NCI-H1694 (cell line): Measurements from ENCODE around the gene LRRK2.
"Not testable (repeated sequence)": the region's sequence is repeated elsewhere in the genome, so short reads cannot be mapped to it uniquely, and the experiment has no call there.

Experiments
- DNase-seq: peaks from one replicate; lab custom pipeline; 2025; lab: John Stamatoyannopoulos, UW

LRRK2 gene

GRCh38 chr12:40248585-40249297, 23.9 kb downstream of the LRRK2 start:
- no peak for DNase-seq

DNA sequence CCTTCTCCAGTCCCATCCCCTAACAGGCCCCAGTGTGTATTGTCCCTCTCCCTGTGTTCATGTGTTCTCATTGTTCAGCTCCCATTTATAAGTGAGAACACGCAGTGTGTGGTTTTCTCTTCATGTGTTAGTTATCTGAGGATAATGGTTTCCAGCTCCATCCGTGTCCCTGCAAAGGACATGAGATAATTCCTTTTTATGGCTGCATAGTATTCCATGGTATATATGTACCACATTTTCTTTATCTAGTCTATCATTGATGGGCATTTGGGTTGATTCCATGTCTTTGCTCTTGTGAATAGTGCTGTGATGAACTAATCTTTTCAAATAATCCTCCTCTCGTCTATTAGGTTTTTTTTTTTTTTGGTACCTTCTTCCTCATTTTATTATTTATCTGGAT, 25.9 kb downstream of the LRRK2 start:
- not testable (repeated sequence) for DNase-seq

- no peak for DNase-seq
Observed at GRCh38 chr12:40253936-40254335, 29.1 kb downstream of the LRRK2 start.

GRCh38 chr12:40254455-40255085, 29.8 kb downstream of the LRRK2 start:
- no peak for DNase-seq

GRCh38 chr12:40258371-40258770, 33.6 kb downstream of the LRRK2 start:
- DNase-seq: no peak

- no peak for DNase-seq
Observed at GRCh38 chr12:40261937-40262336, 37.1 kb downstream of the LRRK2 start.

DNA sequence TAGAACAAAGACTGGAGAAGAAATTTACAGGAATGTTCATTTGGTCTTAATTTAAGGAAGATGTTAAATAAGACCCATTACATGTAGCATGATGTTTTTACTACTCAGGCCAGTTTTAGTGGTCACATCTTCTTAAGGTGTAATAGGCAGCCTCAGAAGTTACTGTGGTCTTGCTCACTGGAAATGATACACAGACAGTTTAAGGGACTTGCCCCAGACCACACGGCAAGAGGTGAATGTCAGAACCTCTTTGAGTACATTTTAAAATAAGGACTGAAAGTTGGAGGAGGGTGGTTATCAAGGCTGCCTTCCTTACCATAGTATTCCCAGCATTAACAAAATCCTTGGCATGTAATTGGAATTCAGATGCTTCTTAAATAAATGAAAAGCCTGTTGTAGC, 37.9 kb downstream of the LRRK2 start:
- no peak for DNase-seq

DNA sequence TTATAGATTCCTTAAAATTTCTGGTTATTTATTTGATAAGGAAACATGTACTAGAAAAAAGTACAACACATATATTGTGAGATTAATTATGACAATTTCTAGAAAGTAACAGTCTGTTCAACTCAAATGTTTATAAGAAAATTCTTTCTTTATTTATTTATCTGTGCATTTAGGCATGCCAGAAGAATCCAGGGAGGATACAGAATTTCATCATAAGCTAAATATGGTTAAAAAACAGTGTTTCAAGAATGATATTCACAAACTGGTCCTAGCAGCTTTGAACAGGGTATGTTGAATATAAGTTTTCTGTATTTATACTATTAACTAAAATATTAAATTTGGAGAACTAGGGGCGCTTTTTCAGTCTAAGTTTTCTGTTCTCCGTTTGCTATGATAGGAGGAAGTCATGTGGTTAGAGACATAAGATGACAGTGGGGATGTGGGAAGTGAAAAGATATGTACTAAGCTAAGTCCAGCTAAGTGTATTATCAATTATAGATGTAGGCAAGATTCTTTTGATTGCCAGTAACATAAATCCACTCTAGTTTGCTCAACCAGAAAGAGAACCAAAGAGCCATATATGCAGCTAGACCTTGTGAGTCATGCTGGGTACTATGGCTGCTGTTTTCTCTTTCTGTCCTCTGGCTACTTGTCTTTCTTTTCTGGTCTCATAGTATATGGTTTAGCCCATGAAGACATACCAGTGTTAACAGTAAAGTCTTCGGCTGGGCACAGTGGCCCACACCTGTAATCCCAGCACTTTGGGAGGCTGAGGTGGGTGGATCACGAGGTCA, 39.0 kb downstream of the LRRK2 start:
- no peak for DNase-seq

GRCh38 chr12:40271981-40272664, 47.3 kb downstream of the LRRK2 start:
- no peak for DNase-seq

DNA sequence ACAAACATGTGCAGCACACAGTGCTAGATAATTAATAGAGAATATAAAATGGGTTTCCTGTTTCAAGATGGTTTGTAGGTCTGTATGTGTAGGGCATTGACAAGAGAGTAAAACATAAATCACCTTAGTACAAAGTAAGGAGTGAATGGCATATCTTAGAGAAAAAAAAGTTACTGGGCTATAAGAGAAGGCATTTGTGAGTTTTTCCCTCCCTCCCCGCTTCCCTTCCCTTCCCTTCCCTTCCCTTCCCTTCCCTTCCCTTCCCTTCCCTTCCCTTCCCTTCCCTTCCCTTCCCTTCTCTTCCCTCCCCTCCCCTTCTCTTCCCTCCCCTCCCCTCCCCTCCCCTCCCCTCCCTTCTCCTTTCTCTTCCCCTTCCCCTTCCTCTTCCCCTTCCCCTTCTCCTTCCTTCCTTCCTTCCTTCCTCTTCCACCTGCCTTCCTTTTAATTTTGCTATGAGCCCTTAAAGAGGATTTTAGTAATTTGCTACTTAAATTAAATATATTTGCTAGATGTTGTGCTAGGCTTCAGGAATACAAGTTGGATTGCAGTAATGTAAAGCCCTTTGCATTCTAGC, 57.1 kb downstream of the LRRK2 start:
- DNase-seq: no peak

- no peak for DNase-seq
Observed at GRCh38 chr12:40286583-40286982, 61.8 kb downstream of the LRRK2 start.

- no peak for DNase-seq
Observed at GRCh38 chr12:40287369-40287975, 62.7 kb downstream of the LRRK2 start.

DNA sequence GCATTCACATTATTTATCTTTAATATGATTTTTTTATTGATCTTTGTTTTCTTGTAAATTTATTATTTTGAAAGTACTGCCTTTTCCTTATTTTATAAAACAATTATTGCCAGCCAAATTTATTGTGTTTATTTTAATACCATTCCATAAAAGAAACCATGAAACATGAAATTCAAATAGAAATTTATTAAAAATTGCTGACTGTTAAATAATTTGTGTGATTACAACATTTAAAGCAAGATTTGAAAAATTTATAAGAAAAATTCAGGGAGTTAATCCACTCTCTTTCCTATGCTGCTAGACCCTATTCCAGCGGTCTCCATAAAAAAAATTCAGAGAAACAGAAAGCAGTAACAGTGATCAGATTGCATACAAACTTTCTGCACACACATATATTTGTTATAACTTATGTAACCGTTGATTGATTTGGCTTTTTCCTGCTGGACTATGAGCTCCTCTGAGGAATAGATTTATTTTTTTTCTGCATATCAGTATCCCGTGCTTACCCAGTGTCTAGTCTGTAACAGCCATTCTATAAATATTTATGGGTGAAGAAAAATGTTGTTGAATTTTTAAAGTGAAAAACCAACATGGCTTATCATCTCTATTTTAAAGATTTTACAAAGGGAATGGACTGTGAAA, 68.1 kb downstream of the LRRK2 start:
- no peak for DNase-seq

DNA sequence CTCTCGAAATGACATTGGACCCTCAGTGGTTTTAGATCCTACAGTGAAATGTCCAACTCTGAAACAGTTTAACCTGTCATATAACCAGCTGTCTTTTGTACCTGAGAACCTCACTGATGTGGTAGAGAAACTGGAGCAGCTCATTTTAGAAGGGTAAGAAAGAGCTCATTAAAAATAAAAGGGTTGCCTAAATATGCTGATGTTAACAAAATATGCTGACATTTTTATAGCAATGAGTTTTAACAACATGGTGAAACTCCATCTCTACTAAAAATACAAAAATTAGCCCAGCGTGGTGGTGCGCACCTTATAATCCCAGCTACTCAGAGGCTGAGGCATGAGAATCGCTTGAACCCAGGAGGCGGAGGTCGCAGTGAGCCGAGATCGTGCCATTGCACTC, 73.5 kb downstream of the LRRK2 start:
- no peak for DNase-seq

GRCh38 chr12:40300490-40300889, 75.7 kb downstream of the LRRK2 start:
- DNase-seq: no peak

DNA sequence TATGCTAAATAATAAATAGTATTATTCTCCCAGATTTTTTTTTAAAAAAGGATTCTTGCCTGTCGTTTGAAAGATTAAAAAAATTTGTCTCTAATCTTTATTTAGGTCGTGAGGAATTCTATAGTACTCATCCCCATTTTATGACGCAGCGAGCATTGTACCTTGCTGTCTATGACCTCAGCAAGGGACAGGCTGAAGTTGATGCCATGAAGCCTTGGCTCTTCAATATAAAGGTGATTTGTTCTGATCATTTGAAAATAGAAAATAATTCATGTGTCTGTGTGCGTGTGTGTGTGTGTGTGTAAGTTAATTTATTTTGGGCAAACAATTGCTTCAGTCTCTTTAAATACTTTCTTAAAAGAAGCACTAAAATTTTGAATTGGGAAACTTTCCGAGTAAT, 84.2 kb downstream of the LRRK2 start:
- DNase-seq: no peak

DNA sequence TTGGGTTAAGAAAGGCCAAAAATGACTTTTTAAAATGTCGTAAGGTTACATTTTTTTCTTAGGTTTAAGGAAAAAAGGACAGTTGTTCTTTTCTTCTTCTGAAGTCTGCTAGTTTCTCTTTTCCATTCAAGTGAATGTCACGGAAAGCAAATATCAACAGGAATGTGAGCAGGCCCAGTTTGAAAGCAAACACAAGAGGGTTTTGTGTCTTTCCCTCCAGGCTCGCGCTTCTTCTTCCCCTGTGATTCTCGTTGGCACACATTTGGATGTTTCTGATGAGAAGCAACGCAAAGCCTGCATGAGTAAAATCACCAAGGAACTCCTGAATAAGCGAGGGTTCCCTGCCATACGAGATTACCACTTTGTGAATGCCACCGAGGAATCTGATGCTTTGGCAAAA, 85.4 kb downstream of the LRRK2 start:
- DNase-seq: no peak

GRCh38 chr12:40312196-40312595, 87.4 kb downstream of the LRRK2 start:
- no peak for DNase-seq

DNA sequence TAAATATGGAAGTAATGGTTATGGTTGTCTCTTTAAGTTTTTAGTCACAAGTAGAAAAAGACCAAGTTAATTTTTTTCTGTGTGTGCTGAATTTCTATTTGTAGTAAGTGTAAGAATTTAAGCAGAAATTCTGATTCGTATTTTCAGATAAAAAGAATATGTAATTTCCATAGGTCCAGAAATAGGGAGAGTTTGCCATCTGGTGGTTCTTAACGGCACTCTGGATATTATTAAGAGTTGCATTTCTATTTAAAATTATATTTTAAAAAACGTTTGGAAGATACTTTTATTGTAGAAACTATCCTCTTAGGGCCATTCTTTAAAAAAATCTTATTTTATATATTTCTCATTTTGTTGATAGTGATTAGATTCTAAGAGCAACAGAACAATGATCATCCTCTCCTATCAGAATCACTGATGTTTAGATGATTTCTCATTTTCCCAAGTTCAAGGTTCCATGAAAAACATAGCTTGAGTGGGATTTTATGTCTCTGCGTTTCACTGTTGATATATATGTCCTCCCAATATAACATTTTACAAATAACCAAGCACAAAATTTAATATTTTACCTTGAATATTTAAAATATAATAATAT, 88.3 kb downstream of the LRRK2 start:
- DNase-seq: peak; percentile 23

GRCh38 chr12:40313928-40314327, 89.1 kb downstream of the LRRK2 start:
- DNase-seq: no peak

GRCh38 chr12:40314927-40315326, 90.1 kb downstream of the LRRK2 start:
- no peak for DNase-seq
